GM19328 (cell line): ENCODE measurements around the gene WDR37.

Experiments
- ATAC-seq: cut with Tn5 transposase; IDR thresholded peaks from one replicate; pipeline ENCODE4 v1.9.1; 2021; ENCODE audit warnings: mild to moderate bottlenecking, moderate library complexity; ENCODE audit not compliant: unreplicated experiment

Gene WDR37

GRCh38 chr10:1068380-1069361, 12.5 kb downstream of the WDR37 start:
- no peak for ATAC-seq

GRCh38 chr10:1070919-1071318, 14.7 kb downstream of the WDR37 start:
- ATAC-seq, result no peak

GRCh38 chr10:1074052-1074747, 18.0 kb downstream of the WDR37 start:
- no peak for ATAC-seq

GRCh38 chr10:1074748-1075308, 18.6 kb downstream of the WDR37 start:
- ATAC-seq, result no peak

GRCh38 chr10:1078668-1079067, 22.5 kb downstream of the WDR37 start:
- ATAC-seq, result no peak

- no peak for ATAC-seq
Observed at GRCh38 chr10:1083581-1083980, 27.4 kb downstream of the WDR37 start.

GRCh38 chr10:1084011-1084950, 28.1 kb downstream of the WDR37 start:
- ATAC-seq, result no peak

DNA sequence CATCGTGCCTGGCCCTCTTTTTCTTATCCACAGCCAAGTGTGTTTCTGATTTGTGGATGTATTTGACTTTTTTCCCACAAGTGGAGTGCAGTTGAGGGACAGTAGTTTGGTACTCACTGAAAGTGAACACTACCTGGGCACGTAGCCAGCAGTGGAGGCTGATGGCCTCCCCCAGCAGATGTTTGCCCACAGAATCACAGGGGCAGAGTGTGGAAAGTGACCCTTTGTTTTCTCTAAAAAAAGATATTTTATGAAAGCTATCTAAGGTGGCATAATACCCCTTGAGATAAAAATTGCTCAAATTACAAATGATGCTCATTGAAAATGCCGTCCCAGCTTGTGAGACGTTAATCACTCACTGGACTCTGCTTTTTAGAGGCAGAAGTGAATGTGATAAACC, 29.1 kb downstream of the WDR37 start:
- no peak for ATAC-seq

- ATAC-seq, result no peak
Observed at GRCh38 chr10:1086787-1087186, 30.6 kb downstream of the WDR37 start.

DNA sequence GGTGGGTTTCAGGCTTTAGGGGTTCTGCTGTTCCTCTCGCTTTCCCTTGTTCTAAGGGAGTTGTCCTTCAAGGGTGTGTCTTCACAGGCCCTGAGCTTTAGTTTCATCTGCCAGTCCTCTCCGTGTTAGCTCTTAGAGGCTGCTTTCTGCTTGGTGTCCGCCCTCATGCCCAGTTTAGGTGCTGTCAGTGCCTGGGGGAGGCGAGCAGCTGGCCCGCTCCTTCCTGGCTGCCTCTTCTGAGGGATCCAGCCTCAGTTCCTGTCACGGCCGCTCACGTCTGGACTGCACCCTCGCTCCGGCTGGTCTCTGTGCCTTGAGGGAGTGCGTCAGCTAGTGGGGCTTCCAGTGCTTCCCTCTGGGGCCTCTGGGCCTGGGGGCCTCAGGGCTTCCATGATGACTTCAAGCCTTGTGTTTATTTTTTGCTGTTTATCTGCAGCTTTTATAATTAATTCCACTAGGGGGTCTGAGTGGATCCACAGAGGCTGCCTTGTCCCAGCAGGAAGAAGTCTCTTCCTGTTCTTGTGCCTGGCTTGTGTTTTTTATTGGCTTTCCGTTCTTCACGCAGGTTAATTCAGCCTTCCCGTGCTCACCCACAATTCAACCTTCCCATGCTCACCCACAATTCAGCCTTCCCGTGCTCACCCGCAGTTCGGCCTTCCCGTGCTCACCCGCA, 33.0 kb downstream of the WDR37 start:
- ATAC-seq, result no peak

DNA sequence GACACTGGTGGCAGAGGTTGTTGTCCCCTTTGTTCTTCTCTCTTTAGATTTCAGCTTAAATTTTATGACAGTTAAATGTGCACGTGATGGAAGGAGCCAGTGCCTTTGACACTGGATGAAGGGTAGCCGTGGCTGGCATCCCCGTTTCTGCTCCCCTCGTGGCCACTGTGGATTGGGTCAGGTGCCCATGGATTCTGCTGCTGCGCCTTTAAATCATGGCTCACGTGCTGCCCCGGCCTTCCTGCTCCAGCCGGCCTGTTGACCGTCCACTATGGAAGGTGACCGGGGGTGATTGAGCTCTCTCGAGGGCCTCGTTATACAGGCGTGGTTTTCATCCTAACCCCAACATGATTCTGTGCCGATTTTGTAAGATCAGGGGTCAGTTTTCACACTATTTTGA, 34.5 kb downstream of the WDR37 start:
- no peak for ATAC-seq

DNA sequence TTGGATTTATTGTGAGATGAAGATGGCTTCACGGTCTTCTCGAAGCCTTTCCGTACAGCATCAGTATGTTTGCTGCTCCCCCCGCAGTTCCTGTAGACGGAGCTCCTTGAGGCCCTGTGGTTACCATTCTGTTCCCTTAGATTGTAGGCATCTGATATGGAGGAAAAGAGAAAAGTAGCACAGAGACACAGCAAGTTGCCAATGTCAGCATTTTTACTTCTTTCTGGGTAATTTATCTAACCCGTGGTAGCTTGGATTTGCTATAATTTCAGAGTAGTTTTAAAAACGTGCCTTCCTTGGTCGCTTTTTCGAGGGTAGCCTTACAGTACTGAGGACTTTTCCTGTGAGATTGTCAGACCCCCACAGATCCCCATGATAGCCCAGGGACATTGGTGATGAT, 37.5 kb downstream of the WDR37 start:
- ATAC-seq, result no peak

- peak; percentile 52 for ATAC-seq
Observed at GRCh38 chr10:1094112-1095057, 38.2 kb downstream of the WDR37 start.

DNA sequence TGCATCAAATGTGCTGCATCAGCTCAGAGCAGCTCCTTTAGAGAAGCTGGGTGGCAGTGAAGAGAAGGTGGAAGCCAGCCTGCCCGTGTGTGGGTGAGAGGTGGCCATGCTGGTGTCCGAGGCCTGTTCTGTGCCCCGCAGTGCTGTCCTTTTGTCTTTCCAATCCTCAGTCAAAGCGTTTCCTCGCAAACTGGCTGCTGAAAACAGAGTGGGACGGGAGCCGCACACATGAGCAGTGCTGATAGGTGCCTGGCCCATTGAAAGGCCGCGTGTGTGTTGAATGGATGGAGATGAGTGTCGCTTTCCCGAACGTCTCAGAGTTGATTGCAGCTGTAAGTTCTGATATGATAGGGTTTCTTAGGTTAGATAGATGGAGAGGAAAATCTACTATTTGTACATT, 39.3 kb downstream of the WDR37 start:
- no peak for ATAC-seq

DNA sequence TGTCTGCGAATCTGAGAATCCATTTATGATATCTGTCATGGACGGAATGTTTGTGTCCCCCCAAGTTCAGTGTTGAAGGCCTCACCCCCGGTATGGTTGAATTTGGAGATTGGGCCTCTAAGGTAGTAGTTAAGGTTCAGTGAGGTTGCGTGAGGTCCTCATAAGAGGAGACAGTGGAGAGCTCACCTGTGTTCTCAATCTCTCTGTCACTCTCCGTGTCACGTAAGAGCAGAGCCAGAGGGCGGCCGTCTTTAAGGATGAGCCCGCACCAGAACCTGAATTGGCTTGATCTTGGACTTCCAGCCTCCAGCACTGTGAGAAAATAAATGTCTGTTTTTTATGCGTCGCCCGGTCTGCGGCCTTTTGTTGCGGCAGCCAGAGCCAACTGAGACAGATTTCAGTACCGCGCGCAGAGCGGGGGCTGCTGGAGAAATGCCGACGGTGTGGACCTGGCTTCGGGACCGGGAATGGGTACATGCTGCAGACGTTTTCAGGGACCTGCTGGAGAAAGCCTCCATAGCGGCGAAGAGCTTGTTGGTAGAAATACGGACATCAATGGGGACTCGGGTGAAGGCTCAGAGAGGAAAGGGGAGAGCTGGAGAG, 40.2 kb downstream of the WDR37 start:
- no peak for ATAC-seq

DNA sequence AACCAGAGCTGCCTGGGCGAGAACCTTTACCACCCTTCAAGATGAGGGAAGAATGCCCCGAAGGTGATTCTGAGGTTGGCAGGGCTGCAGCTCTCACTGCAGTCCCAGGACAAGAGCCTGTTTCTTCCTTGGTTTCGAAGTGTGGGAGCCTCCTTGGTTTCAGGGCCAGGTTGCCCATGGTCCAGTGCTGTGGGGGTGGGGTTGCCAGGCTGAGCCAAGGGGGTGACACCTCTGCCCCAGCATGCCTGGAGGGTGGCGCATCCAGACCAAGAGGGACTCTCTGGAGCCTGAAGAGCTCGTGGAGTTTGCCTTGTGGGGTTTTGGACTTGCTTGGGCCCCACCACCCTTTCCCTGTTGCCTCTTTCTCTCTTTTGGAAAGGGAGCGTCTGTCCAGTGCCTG, 41.3 kb downstream of the WDR37 start:
- no peak for ATAC-seq

DNA sequence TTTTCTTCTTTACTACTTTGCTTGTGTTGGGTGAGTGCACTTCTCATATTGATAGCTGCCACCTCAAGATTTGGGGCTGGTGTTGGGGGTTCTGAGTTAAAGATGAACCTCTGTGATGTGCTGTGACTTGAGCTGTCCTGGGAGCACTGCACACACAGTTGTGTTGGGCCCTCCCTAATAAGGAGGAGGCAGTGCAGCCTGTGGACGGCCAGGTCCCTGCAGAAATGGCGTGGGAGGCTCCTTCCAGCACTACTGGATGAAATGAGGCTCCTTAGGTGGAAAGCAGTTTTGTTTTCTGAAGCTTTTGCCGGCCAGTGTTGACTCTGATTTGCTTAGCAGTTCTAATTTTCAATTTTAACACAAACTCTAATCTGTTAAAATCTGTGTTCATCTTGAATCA, 44.0 kb downstream of the WDR37 start:
- no peak for ATAC-seq

DNA sequence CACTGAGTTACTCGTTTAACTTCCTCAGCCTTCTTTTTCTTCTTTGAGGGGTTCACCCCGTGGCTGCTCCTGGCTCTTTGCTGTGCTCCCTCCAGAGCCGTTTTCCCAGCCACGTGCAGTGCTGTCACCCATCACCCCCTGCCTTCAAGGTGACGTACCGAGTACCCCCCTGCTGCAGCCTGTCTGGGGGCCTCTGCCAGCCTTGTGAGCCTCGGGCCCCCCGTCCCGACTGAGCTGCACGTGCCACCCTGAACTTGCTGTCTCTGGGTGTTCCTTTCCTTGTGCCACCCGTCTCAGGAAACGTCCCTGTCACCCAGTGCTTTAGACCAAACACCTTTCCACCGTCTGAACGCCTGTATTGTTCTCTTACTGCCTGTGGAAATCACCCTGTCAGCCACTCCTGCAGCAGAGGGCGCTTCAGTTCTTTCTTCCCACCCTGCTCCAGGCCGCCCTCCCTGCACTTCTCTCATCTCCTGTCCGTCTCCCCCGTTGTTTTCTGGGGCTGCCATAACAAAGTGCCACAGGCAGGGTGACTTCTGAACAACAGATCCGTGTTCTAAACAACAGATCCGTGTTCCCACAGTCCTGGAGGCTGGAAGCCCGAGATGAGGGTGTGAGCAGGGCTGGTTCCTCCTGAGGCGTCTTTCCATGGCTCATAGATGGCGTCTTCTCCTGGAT, 44.6 kb downstream of the WDR37 start:
- ATAC-seq, result no peak
